GM19463 (cell line): Measurements from ENCODE around the gene SLC28A1.

Source experiments
- ATAC-seq: cut with Tn5 transposase; IDR thresholded peaks from one replicate; pipeline ENCODE4 v1.9.1; 2021; ENCODE audit warnings: mild to moderate bottlenecking, moderate library complexity; ENCODE audit not compliant: unreplicated experiment

The SLC28A1 gene

DNA sequence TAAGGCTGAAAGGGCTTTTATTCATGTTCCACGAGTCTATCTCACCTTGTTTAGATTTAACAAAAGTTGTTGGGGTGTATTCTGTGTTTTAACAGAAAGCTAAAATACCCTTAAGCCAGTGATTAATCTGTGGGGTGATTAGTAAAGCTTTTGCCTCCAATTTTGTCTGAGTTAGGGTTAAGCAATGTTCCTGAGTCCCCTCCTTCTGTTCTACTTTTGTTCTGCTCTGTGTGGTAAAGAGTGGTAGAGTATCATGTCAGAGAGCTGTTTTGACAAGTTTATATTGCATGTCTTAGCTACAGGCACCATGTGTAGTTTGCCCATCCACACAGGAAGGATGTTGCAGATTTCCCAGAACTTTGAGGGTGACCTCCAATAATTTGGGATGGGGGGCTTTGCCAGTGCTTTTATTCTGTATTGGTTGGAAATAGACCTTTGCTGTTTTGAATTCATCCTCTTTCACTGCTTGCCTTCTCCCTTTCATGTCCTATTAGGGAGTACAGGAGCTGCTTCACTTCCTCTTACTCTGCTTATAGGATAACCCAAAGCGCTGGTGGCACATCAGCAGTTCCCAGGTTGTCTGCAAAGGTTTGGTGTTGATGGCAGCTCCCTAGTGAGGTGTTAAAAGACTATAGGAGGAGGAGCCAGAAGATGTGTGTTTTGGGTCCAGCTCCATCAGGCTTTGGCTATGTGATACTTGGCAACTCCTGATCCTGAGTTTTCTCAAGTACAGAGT, 104.6 kb downstream of the SLC28A1 start:
- ATAC-seq: no peak

DNA sequence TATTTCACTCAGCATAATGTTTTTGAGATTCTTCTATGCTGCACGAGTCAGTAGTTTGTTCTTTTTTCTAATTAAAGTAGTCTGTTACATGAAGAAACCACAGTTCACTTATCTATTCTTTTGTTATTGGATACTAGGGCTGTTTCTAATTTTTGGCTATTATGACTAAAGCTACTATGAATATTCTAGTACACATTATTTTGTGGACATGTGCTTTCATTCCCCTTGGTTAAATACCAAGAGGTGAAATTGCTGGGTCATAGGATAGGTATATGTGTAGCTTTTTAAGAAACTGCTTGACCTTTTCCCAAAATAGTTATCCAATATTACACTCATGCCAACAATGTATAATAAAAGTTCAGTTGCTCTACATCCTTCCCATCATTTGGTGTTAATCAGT, 106.0 kb downstream of the SLC28A1 start:
- no peak for ATAC-seq

DNA sequence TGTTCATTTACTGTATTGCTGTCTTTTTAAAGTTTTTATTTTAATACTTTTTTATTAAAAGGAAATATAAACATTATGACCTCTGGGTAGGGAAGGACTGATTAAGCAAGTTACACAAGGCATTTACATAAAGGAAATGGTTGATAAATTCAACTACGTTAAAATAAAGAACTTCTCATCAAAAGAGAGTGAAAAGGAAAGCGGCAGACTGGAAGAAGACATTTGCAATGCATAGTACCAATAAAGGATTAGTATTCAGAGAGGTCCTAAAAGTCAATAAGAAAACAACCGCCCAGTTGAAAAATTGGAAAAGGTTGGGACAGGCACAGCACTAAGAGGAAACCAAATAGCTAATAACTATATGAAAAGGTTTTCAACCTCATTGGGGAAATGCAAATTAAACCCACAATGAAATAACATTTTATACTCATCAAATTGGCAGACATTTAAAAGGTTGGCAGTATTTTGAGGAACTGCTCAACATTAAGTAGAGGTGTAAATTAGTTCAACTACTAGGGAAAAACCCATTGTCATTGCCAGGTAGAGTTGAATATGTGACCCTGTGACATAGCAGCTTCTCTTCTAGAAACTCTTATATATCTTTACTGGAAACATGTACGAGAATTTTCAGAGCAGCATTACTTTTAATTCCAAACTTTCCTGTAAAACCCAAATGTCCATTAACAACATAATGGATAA, 106.7 kb downstream of the SLC28A1 start:
- ATAC-seq: no peak

DNA sequence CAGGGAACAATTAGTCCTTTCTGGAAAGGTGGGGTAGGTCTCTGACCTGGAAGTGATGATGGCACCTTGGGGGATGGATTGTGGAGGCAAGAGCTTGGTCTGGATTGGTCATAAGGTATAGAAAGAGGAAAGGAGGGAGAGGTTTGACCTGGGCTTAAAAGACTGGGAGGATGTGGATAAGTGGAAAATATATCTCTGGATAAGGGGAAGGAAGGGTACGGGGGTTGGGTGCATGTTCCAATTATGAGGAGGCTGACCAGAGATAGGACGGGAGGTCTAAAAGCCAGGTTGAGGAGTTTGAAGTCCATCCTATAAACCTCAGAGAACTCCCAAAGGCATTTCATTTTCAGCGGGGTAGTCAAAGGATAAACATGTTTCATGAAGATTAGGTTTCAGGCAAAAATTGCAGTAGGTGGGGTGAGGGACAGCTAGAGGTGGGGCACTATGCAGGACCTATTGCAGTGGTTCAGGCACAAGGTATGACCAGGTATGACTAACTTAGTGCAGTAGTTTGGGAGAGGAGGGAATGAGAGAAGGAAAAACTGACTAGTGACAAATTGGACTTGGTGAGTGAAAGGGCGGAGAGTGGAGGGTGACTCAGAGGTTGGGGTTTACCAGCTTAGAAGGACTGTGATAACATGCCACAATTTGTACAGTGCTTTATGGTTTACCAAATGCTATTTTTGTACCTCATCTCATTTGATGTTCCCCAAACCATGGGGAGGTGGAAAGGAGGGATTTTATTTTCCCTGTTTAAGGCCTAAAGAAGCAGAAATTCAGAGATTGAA, 107.9 kb downstream of the SLC28A1 start:
- peak; percentile 52 for ATAC-seq
